ENCODE measurements around the gene RDH11. TPM values are rescaled to one million over a fixed set of nuclear protein-coding genes. Genes with fewer than 3 reads are reported as not detected.

RDH11 gene
- polyA plus RNA-seq, 3 donors = 64.9 to 70.7 (median 65.4) TPM

GRCh38 chr14:67650694-67651093 is 44.9 kb downstream of the RDH11 start:
- DNase-seq = no peak
- Histone ChIP-seq H3K27me3 (ENCODE audit: control insufficient read depth in 2 of 2, insufficient read depth in 2 of 2, low read length in 2 of 2) (no peaks in the 10 kb centered on the region), H3K9ac (ENCODE audit: insufficient read depth, low read length, poor library complexity, severe bottlenecking) (no peak overlapping the region), H3K4me1 (ENCODE audit: control insufficient read depth in 1 of 2, insufficient read depth in 2 of 2, low read length in 2 of 2) (no peaks in the 10 kb centered on the region), H3K27ac (ENCODE audit: low read depth in 1 of 2, low read length in 2 of 2) (no peak overlapping the region), H4K20me1 (ENCODE audit: insufficient read depth, low read length) (peaks cover 5% of the 10 kb centered on the region), H3K9me3 (replicated peaks in 1 of 2; ENCODE audit: control insufficient read depth in 1 of 2, insufficient read depth in 1 of 2, low read length in 2 of 2) (no peaks in the 10 kb centered on the region), H3K36me3 (replicated peaks in 1 of 2; ENCODE audit: control insufficient read depth in 1 of 2, insufficient read depth in 2 of 2, low read length in 2 of 2) (peaks cover 96 to 100% of the 10 kb centered on the region in 2 donors), H2AFZ (ENCODE audit: insufficient read depth, low read depth, low read length, poor library complexity, severe bottlenecking) (no peak overlapping the region), H3K4me2 (replicated peaks; ENCODE audit: extremely low read depth, low read length, poor library complexity, severe bottlenecking) (no peak overlapping the region), H3K79me2 (ENCODE audit: insufficient read depth, low read length) (no peaks in the 10 kb centered on the region), H3K4me3 (replicated peaks in 1 of 3; ENCODE audit: low read depth in 2 of 3, low read length in 3 of 3) (no peak overlapping the region)
- no peaks in the 10 kb centered on the region for H3K9me3 Mint-ChIP-seq
- TF ChIP-seq, protein P1, sequence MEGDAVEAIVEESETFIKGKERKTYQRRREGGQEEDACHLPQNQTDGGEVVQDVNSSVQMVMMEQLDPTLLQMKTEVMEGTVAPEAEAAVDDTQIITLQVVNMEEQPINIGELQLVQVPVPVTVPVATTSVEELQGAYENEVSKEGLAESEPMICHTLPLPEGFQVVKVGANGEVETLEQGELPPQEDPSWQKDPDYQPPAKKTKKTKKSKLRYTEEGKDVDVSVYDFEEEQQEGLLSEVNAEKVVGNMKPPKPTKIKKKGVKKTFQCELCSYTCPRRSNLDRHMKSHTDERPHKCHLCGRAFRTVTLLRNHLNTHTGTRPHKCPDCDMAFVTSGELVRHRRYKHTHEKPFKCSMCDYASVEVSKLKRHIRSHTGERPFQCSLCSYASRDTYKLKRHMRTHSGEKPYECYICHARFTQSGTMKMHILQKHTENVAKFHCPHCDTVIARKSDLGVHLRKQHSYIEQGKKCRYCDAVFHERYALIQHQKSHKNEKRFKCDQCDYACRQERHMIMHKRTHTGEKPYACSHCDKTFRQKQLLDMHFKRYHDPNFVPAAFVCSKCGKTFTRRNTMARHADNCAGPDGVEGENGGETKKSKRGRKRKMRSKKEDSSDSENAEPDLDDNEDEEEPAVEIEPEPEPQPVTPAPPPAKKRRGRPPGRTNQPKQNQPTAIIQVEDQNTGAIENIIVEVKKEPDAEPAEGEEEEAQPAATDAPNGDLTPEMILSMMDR (IDR thresholded peaks at IDR 0.05) = no peak
- no peak overlapping the region for H3K27ac Mint-ChIP-seq
- WGBS (ENCODE audit: insufficient coverage) = no CpG with 5 or more reads among the region's 2 CpGs
- H3K27me3 Mint-ChIP-seq (ENCODE audit: low read depth in 3 of 3) = no peaks in the 10 kb centered on the region
- peaks cover 85 to 91% of the 10 kb centered on the region in 2 donors for H3K36me3 Mint-ChIP-seq
- intact Hi-C loops (cut with micrococcal nuclease) = no loop called here
- no peaks in the 10 kb centered on the region for H3K4me1 Mint-ChIP-seq
- no peak overlapping the region for H3K4me3 Mint-ChIP-seq

GRCh38 chr14:67650151-67650550 is 45.4 kb downstream of the RDH11 start:
- no CpG with 5 or more reads among the region's 1 CpG for WGBS (ENCODE audit: insufficient coverage)
- no peak overlapping the region for H3K4me3 Mint-ChIP-seq
- H3K27me3 Mint-ChIP-seq (ENCODE audit: low read depth in 3 of 3) = no peaks in the 10 kb centered on the region
- Histone ChIP-seq H4K20me1 (ENCODE audit: insufficient read depth, low read length) (peaks cover 5% of the 10 kb centered on the region), H3K4me3 (replicated peaks in 1 of 3; ENCODE audit: low read depth in 2 of 3, low read length in 3 of 3) (no peak overlapping the region), H3K9me3 (replicated peaks in 1 of 2; ENCODE audit: control insufficient read depth in 1 of 2, insufficient read depth in 1 of 2, low read length in 2 of 2) (no peaks in the 10 kb centered on the region), H3K9ac (ENCODE audit: insufficient read depth, low read length, poor library complexity, severe bottlenecking) (no peak overlapping the region), H3K4me2 (replicated peaks; ENCODE audit: extremely low read depth, low read length, poor library complexity, severe bottlenecking) (no peak overlapping the region), H3K4me1 (ENCODE audit: control insufficient read depth in 1 of 2, insufficient read depth in 2 of 2, low read length in 2 of 2) (no peaks in the 10 kb centered on the region), H3K36me3 (replicated peaks in 1 of 2; ENCODE audit: control insufficient read depth in 1 of 2, insufficient read depth in 2 of 2, low read length in 2 of 2) (peaks cover 95 to 100% of the 10 kb centered on the region in 2 donors), H2AFZ (ENCODE audit: insufficient read depth, low read depth, low read length, poor library complexity, severe bottlenecking) (no peak overlapping the region), H3K79me2 (ENCODE audit: insufficient read depth, low read length) (no peaks in the 10 kb centered on the region), H3K27ac (ENCODE audit: low read depth in 1 of 2, low read length in 2 of 2) (no peak overlapping the region), H3K27me3 (ENCODE audit: control insufficient read depth in 2 of 2, insufficient read depth in 2 of 2, low read length in 2 of 2) (no peaks in the 10 kb centered on the region)
- no peak for DNase-seq
- H3K36me3 Mint-ChIP-seq = peaks cover 86 to 91% of the 10 kb centered on the region in 2 donors
- H3K9me3 Mint-ChIP-seq = no peaks in the 10 kb centered on the region
- TF ChIP-seq, protein P1 (IDR thresholded peaks at IDR 0.05) = no peak
- no peak overlapping the region for H3K27ac Mint-ChIP-seq
- no peaks in the 10 kb centered on the region for H3K4me1 Mint-ChIP-seq
- intact Hi-C loops (cut with micrococcal nuclease) = no loop called here
